ENCODE measurements around the gene ADI1. TPM values are rescaled to one million over a fixed set of nuclear protein-coding genes. Genes with fewer than 3 reads are reported as not detected.
"Not testable (repeated sequence)": the region's sequence is repeated elsewhere in the genome, so short reads cannot be mapped to it uniquely, and the experiment has no call there.

The ADI1 gene
- total RNA-seq, 1 donor: 12.9 TPM

- DNase-seq (ENCODE audit: low read depth in 2 of 3, low spot score in 2 of 3): no peak
Measured at GRCh38 chr2:3529316-3530025, 10.1 kb upstream of the ADI1 start.

- no peak for DNase-seq (ENCODE audit: low read depth in 2 of 3, low spot score in 2 of 3)
Measured at GRCh38 chr2:3527886-3528785, 8.8 kb upstream of the ADI1 start.

- no peak for DNase-seq (ENCODE audit: low read depth in 2 of 3, low spot score in 2 of 3)
Measured at GRCh38 chr2:3526871-3527270, 7.5 kb upstream of the ADI1 start.

GRCh38 chr2:3523551-3524041 lies 4.3 kb upstream of the ADI1 start:
- no peak for DNase-seq (ENCODE audit: low read depth in 2 of 3, low spot score in 2 of 3)

GRCh38 chr2:3522961-3523421 lies 3.7 kb upstream of the ADI1 start:
- no peak for DNase-seq (ENCODE audit: low read depth in 2 of 3, low spot score in 2 of 3)

- no peak for DNase-seq (ENCODE audit: low read depth in 2 of 3, low spot score in 2 of 3)
Measured at GRCh38 chr2:3520591-3520990, 1.3 kb upstream of the ADI1 start.

- peak; percentile 99 for DNase-seq (ENCODE audit: low read depth in 2 of 3, low spot score in 2 of 3)
Measured at GRCh38 chr2:3518496-3519254, 656 bp downstream of the ADI1 start.

GRCh38 chr2:3517948-3518495 lies 1.3 kb downstream of the ADI1 start:
- no peak for DNase-seq (ENCODE audit: low read depth in 2 of 3, low spot score in 2 of 3)

- DNase-seq (ENCODE audit: low read depth in 2 of 3, low spot score in 2 of 3): no peak
Measured at GRCh38 chr2:3516831-3517230, 2.5 kb downstream of the ADI1 start.

GRCh38 chr2:3515438-3515837 lies 3.9 kb downstream of the ADI1 start:
- DNase-seq (ENCODE audit: low read depth in 2 of 3, low spot score in 2 of 3): not testable (repeated sequence)

- peak in 1 of 3 donors; percentile 11 for DNase-seq (ENCODE audit: low read depth in 2 of 3, low spot score in 2 of 3)
Measured at GRCh38 chr2:3513026-3513810, 6.1 kb downstream of the ADI1 start.

GRCh38 chr2:3512086-3512485 lies 7.2 kb downstream of the ADI1 start:
- no peak for DNase-seq (ENCODE audit: low read depth in 2 of 3, low spot score in 2 of 3)

- DNase-seq (ENCODE audit: low read depth in 2 of 3, low spot score in 2 of 3): no peak
Measured at GRCh38 chr2:3505771-3506170, 13.6 kb downstream of the ADI1 start.

GRCh38 chr2:3504741-3505140 lies 14.6 kb downstream of the ADI1 start:
- no peak for DNase-seq (ENCODE audit: low read depth in 2 of 3, low spot score in 2 of 3)

GRCh38 chr2:3503483-3503882 lies 15.8 kb downstream of the ADI1 start:
- DNase-seq (ENCODE audit: low read depth in 2 of 3, low spot score in 2 of 3): no peak

- no peak for DNase-seq (ENCODE audit: low read depth in 2 of 3, low spot score in 2 of 3)
Measured at GRCh38 chr2:3503046-3503445, 16.3 kb downstream of the ADI1 start.

- no peak for DNase-seq (ENCODE audit: low read depth in 2 of 3, low spot score in 2 of 3)
Measured at GRCh38 chr2:3500326-3500899, 18.9 kb downstream of the ADI1 start.

GRCh38 chr2:3498783-3499394 lies 20.4 kb downstream of the ADI1 start:
- DNase-seq (ENCODE audit: low read depth in 2 of 3, low spot score in 2 of 3): no peak

GRCh38 chr2:3496708-3497080 lies 22.6 kb downstream of the ADI1 start:
- DNase-seq (ENCODE audit: low read depth in 2 of 3, low spot score in 2 of 3): not testable (repeated sequence)
